Measurements from ENCODE around the gene TAS2R9. TPM values are rescaled to one million over a fixed set of nuclear protein-coding genes. Genes with fewer than 3 reads are reported as not detected.

Gene TAS2R9
- total and polyA plus RNA-seq, 11 donors: 0.27 TPM; not detected in 10

DNA sequence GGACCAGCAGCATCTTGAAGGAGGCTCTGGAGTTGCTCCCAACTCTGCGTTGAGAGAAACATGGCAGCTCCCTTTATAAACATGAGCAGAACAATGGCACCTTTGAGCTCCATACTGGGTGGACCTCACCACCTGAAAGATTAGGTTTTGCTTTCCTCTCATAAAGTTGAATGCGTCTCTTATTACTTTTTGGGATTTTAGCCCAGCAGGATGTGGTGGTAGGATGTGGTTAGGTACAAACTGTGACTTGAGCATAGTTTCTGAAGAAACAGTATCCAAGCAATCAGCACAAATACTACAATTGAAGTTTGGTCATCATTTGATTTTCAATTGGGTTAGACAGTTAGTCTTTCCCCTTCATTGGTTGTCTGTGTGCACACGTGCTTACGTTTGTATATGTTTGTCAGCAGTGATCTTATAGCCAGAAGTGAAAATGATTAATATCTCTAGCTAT is 39.5 kb upstream of the TAS2R9 start, which contains the start of gene PRR4:
Gene PRR4, minus strand, starts transcription at position 51 of the 454 bp plus-strand sequence. Its CDS starts 38 bp downstream, at position 13.
- ATAC-seq: no peak
- H3K27me3 ChIP-seq: no peaks in the 10 kb centered on the region
- peaks cover 0 to 37% (median 5%) of the 10 kb centered on the region in 9 donors for H3K36me3 ChIP-seq
- no peak for DNase-seq
- WGBS, 4 donors: 95 to 98% (median 95%) methylated on average over 4 of the region's 4 CpGs
- H3K4me3 ChIP-seq: no peak within 1 kb of the TSS
- peaks cover 0 to 8% (median 0%) of the 10 kb centered on the region in 12 donors for H3K4me1 ChIP-seq
- intact Hi-C loops (cut with DNase I): no loop called here
- H3K9me3 ChIP-seq: no peaks in the 10 kb centered on the region
- no peak within 1 kb of the TSS for H3K27ac ChIP-seq
- TF ChIP-seq POLR2A (IDR thresholded peaks at IDR 0.05): no peak
- TF ChIP-seq, protein P1, sequence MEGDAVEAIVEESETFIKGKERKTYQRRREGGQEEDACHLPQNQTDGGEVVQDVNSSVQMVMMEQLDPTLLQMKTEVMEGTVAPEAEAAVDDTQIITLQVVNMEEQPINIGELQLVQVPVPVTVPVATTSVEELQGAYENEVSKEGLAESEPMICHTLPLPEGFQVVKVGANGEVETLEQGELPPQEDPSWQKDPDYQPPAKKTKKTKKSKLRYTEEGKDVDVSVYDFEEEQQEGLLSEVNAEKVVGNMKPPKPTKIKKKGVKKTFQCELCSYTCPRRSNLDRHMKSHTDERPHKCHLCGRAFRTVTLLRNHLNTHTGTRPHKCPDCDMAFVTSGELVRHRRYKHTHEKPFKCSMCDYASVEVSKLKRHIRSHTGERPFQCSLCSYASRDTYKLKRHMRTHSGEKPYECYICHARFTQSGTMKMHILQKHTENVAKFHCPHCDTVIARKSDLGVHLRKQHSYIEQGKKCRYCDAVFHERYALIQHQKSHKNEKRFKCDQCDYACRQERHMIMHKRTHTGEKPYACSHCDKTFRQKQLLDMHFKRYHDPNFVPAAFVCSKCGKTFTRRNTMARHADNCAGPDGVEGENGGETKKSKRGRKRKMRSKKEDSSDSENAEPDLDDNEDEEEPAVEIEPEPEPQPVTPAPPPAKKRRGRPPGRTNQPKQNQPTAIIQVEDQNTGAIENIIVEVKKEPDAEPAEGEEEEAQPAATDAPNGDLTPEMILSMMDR (IDR thresholded peaks at IDR 0.05): no peak

DNA sequence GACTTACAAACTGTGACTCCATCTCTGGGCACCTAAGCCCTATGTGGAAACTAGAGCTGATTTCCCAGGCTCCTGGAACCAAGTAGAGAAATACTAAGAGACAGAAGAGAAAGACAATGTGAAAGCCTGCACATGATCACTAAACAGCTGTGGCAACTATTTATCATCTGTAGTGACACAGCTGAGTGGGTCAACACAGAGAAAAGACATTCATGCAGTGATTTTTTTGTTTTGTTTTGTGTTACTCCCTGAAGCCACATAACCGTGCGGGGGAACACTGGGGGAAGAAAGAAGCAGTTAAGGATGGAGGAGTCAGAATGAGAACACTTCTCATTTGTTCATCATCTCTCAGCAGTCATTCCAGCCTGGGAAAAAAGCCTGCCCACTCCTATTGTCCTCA is 37.8 kb upstream of the TAS2R9 start:
- intact Hi-C loops (cut with DNase I): no loop called here
- Histone ChIP-seq H3K9me3 (no peaks in the 10 kb centered on the region), H3K27me3 (no peaks in the 10 kb centered on the region), H3K27ac (no peak overlapping the region), H3K4me1 (peaks cover 0 to 8% (median 0%) of the 10 kb centered on the region in 12 donors), H3K4me3 (no peak overlapping the region), H3K36me3 (peaks cover 0 to 52% (median 5%) of the 10 kb centered on the region in 9 donors)
- TF ChIP-seq POLR2A (IDR thresholded peaks at IDR 0.05): no peak
- TF ChIP-seq, protein P1 (IDR thresholded peaks at IDR 0.05): no peak
- DNase-seq (no peak), ATAC-seq (no peak)
- 29 to 52% (median 37%) methylated on average over 2 of the region's 2 CpGs for WGBS, 4 donors

DNA sequence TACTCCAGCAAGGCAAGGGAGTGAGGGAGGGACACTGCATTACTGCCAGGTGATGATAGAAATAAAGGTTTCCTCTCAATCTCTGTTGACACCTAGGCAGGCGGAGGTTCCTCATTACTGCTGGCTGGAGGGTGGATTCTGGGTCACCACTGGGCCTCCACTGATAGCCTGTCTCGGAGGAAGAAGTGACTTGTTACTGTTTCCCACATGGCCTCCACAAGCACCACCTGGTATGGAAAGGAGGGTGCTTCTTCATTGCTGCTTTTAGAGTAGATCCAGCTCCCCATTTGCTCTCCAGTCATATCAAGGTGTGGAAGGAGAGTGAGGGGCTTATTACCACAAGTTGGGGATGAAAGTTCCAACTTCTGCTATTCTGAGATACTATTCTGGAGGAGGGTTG is 32.9 kb upstream of the TAS2R9 start:
- no peaks in the 10 kb centered on the region for H3K27me3 ChIP-seq
- peaks cover 0 to 49% (median 5%) of the 10 kb centered on the region in 9 donors for H3K36me3 ChIP-seq
- no peaks in the 10 kb centered on the region for H3K4me1 ChIP-seq
- no peak overlapping the region for H3K4me3 ChIP-seq
- DNase-seq (no peak), ATAC-seq (no peak)
- intact Hi-C loops (cut with DNase I): no loop called here
- peaks cover 0 to 3% (median 0%) of the 10 kb centered on the region in 12 donors for H3K9me3 ChIP-seq
- H3K27ac ChIP-seq: no peak overlapping the region
- 92 to 99% (median 96%) methylated on average over 2 of the region's 2 CpGs for WGBS, 4 donors
- TF ChIP-seq, protein P1 (IDR thresholded peaks at IDR 0.05): no peak
- no peak for TF ChIP-seq POLR2A (IDR thresholded peaks at IDR 0.05)

DNA sequence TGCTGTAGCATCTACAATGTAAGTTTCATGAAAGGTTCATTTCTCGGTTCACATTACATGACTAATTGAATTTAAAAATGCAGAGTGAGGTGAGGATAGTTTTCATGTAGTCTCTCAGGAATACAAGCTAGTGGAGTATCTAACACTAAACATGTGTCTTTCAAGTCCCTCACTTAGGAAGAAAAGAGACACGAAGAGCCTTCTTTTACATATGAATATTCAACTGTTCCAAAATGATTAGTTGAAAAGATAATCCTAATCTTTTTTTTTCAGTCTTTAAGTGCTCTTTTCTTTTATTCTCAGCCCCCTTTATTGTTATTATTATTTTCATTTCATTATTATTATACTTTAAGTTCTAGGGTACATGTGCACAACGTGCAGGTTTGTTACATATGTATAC is 28.5 kb upstream of the TAS2R9 start:
- no peak for TF ChIP-seq POLR2A (IDR thresholded peaks at IDR 0.05)
- TF ChIP-seq, protein P1 (IDR thresholded peaks at IDR 0.05): no peak
- Histone ChIP-seq H3K27ac (no peak overlapping the region), H3K36me3 (peaks cover 0 to 16% (median 0%) of the 10 kb centered on the region in 9 donors), H3K4me3 (no peak overlapping the region), H3K27me3 (no peaks in the 10 kb centered on the region), H3K9me3 (peaks cover 0 to 15% (median 0%) of the 10 kb centered on the region in 12 donors), H3K4me1 (no peaks in the 10 kb centered on the region)
- ATAC-seq: no peak
- no peak for DNase-seq
- 83 to 91% (median 88%) methylated on average over 3 of the region's 3 CpGs for WGBS, 4 donors
- intact Hi-C loops (cut with DNase I): no loop called here

Measured in heart left ventricle (tissue), 16 donors.